ENCODE measurements around the gene TLE5.
"Not testable (repeated sequence)": the region's sequence is repeated elsewhere in the genome, so short reads cannot be mapped to it uniquely, and the experiment has no call there.

The TLE5 gene

GRCh38 chr19:3064011-3064330, 1.7 kb upstream of the TLE5 start:
- in situ Hi-C loops (cut with MboI; ENCODE audit: low sequenced_read_pairs), result no loop called here

GRCh38 chr19:3061182-3062161, 823 bp downstream of the TLE5 start:
- in situ Hi-C loops (cut with MboI; ENCODE audit: low sequenced_read_pairs), result no loop called here

- in situ Hi-C loops (cut with MboI; ENCODE audit: low sequenced_read_pairs), result no loop called here
Measured at GRCh38 chr19:3060857-3061181, 1.5 kb downstream of the TLE5 start.

GRCh38 chr19:3059653-3060052, 2.6 kb downstream of the TLE5 start:
- in situ Hi-C loops (cut with MboI; ENCODE audit: low sequenced_read_pairs), result no loop called here

GRCh38 chr19:3058821-3059314, 3.4 kb downstream of the TLE5 start:
- in situ Hi-C loops (cut with MboI; ENCODE audit: low sequenced_read_pairs), result no loop called here

- in situ Hi-C loops (cut with MboI; ENCODE audit: low sequenced_read_pairs), result no loop called here
Measured at GRCh38 chr19:3058009-3058820, 4.1 kb downstream of the TLE5 start.

- in situ Hi-C loops (cut with MboI; ENCODE audit: low sequenced_read_pairs), result no loop called here
Measured at GRCh38 chr19:3057275-3057714, 5.0 kb downstream of the TLE5 start.

- in situ Hi-C loops (cut with MboI; ENCODE audit: low sequenced_read_pairs), result no loop called here
Measured at GRCh38 chr19:3056417-3057088, 5.7 kb downstream of the TLE5 start.

- in situ Hi-C loops (cut with MboI; ENCODE audit: low sequenced_read_pairs), result no loop called here
Measured at GRCh38 chr19:3055741-3056416, 6.4 kb downstream of the TLE5 start.

- in situ Hi-C loops (cut with MboI; ENCODE audit: low sequenced_read_pairs), result no loop called here
Measured at GRCh38 chr19:3054972-3055740, 7.1 kb downstream of the TLE5 start.

- in situ Hi-C loops (cut with MboI; ENCODE audit: low sequenced_read_pairs), result no loop called here
Measured at GRCh38 chr19:3054265-3054971, 7.9 kb downstream of the TLE5 start.

- in situ Hi-C loops (cut with MboI; ENCODE audit: low sequenced_read_pairs), result no loop called here
Measured at GRCh38 chr19:3053780-3054179, 8.5 kb downstream of the TLE5 start.

- in situ Hi-C loops (cut with MboI; ENCODE audit: low sequenced_read_pairs), result no loop called here
Measured at GRCh38 chr19:3053218-3053621, 9.1 kb downstream of the TLE5 start.

- in situ Hi-C loops (cut with MboI; ENCODE audit: low sequenced_read_pairs), result not testable (repeated sequence)
Measured at GRCh38 chr19:3050016-3050415, 12.3 kb downstream of the TLE5 start.

GRCh38 chr19:3049089-3049488, 13.2 kb downstream of the TLE5 start:
- in situ Hi-C loops (cut with MboI; ENCODE audit: low sequenced_read_pairs), result no loop called here

GRCh38 chr19:3048190-3048533, 14.1 kb downstream of the TLE5 start:
- in situ Hi-C loops (cut with MboI; ENCODE audit: low sequenced_read_pairs), result no loop called here

GRCh38 chr19:3047496-3048189, 14.7 kb downstream of the TLE5 start:
- in situ Hi-C loops (cut with MboI; ENCODE audit: low sequenced_read_pairs), result no loop called here

- in situ Hi-C loops (cut with MboI; ENCODE audit: low sequenced_read_pairs), result no loop called here
Measured at GRCh38 chr19:3046698-3047495, 15.4 kb downstream of the TLE5 start.

Measured in HL-60/S4 treated with phorbol 12-myristate 13-acetate at 8.2 ng/mL for 4 days and 3 days (cell line).